ENCODE data around the gene PEMT. TPM values are rescaled to one million over a fixed set of nuclear protein-coding genes. Genes with fewer than 3 reads are reported as not detected.

Gene PEMT
- total and polyA plus RNA-seq, 2 experiments from 2014 or later, result 54.8 to 55.2 TPM

GRCh38 chr17:17532991-17533390 lies 58.5 kb downstream of the PEMT start (continued):
- no peak for TF ChIP-seq CREB1 (CRISPR knock-in tag; IDR thresholded peaks at IDR 0.05; ENCODE audit: low read depth)
- no peak for TF ChIP-seq JUNB (IDR thresholded peaks at IDR 0.05; ENCODE audit: unreplicated experiment)
- TF ChIP-seq ZNF114 (CRISPR knock-in tag; IDR thresholded peaks at IDR 0.05), result no peak
- no peak for TF ChIP-seq ZNF331 (CRISPR knock-in tag; IDR thresholded peaks at IDR 0.05; ENCODE audit: low read depth)

- H3F3A ChIP-seq (replicated peaks; ENCODE audit: low read depth), result no peaks in the 10 kb centered on the region
- Mint-ChIP-seq H3K4me1 (peaks cover 4% of the 10 kb centered on the region; the same call in 1 of the 3 replicates), H3K9me3 (no peaks in the 10 kb centered on the region), H3K36me3 (ENCODE audit: low read depth) (no peaks in the 10 kb centered on the region; the same call in 2 of the 3 replicates), H3K27ac (no peak overlapping the region), H3K27me3 (ENCODE audit: insufficient read depth, low read depth, poor library complexity) (peaks cover 11% of the 10 kb centered on the region), H3K4me3 (no peak overlapping the region)
- H3K4me2 ChIP-seq, result no peak overlapping the region
- H3K79me2 ChIP-seq (replicated peaks; ENCODE audit: insufficient read depth), result no peaks in the 10 kb centered on the region
- no peak overlapping the region for H2AFZ ChIP-seq
- TF ChIP-seq ZNF114 (CRISPR knock-in tag; IDR thresholded peaks at IDR 0.05), result no peak
- no peaks in the 10 kb centered on the region for H3K36me3 ChIP-seq (ENCODE audit: insufficient read depth)
- H3K4me1 ChIP-seq (ENCODE audit: insufficient read depth), result no peaks in the 10 kb centered on the region
- ATAC-seq, result no peak
- no peaks in the 10 kb centered on the region for H4K20me1 ChIP-seq (replicated peaks; ENCODE audit: insufficient read depth)
- DNase-seq (ENCODE audit: low spot score), result no peak
- no peaks in the 10 kb centered on the region for H3K27me3 ChIP-seq (ENCODE audit: insufficient read depth)
- H3K9me2 ChIP-seq (ENCODE audit: insufficient read depth), result no peaks in the 10 kb centered on the region
- no peak overlapping the region for H3K4me3 ChIP-seq
- no peak overlapping the region for H3K27ac ChIP-seq (ENCODE audit: low read depth)
Observed at GRCh38 chr17:17531156-17531555, 60.4 kb downstream of the PEMT start.

GRCh38 chr17:17528696-17529652 lies 62.5 kb downstream of the PEMT start:
- Histone ChIP-seq H3K36me3 (ENCODE audit: insufficient read depth) (no peaks in the 10 kb centered on the region), H3K27ac (ENCODE audit: low read depth) (no peak overlapping the region), H3K4me2 (no peak overlapping the region), H4K20me1 (replicated peaks; ENCODE audit: insufficient read depth) (no peaks in the 10 kb centered on the region), H3K27me3 (ENCODE audit: insufficient read depth) (no peaks in the 10 kb centered on the region), H3K4me1 (ENCODE audit: insufficient read depth) (no peaks in the 10 kb centered on the region), H3K9me2 (ENCODE audit: insufficient read depth) (no peaks in the 10 kb centered on the region), H3F3A (replicated peaks; ENCODE audit: low read depth) (no peaks in the 10 kb centered on the region), H3K4me3 (no peak overlapping the region), H2AFZ (no peak overlapping the region), H3K79me2 (replicated peaks; ENCODE audit: insufficient read depth) (no peaks in the 10 kb centered on the region)
- H3K27ac Mint-ChIP-seq, result no peak overlapping the region
- no peak overlapping the region for H3K4me3 Mint-ChIP-seq
- peaks cover 12% of the 10 kb centered on the region for H3K4me1 Mint-ChIP-seq
- TF ChIP-seq NANOG (IDR thresholded peaks at IDR 0.05; ENCODE audit: borderline replicate concordance) (no peak), EZH2 (IDR thresholded peaks at IDR 0.05; ENCODE audit: low read depth, unreplicated experiment) (no peak), JUNB (IDR thresholded peaks at IDR 0.05; ENCODE audit: unreplicated experiment) (no peak), ETS1 (IDR thresholded peaks at IDR 0.05) (no peak), STAT1 (IDR thresholded peaks at IDR 0.05; ENCODE audit: unreplicated experiment) (no peak), CREB1 (CRISPR knock-in tag; IDR thresholded peaks at IDR 0.05; ENCODE audit: low read depth) (no peak)
- no peak for ATAC-seq
- peaks cover 16% of the 10 kb centered on the region for H3K27me3 Mint-ChIP-seq (ENCODE audit: insufficient read depth, low read depth, poor library complexity)
- H3K36me3 Mint-ChIP-seq (ENCODE audit: low read depth), result no peaks in the 10 kb centered on the region; the same call in 2 of the 3 replicates
- no peak for DNase-seq (ENCODE audit: low spot score)
- H3K9me3 Mint-ChIP-seq, result peaks cover 6% of the 10 kb centered on the region; the same call in 2 of the 3 replicates
